GM12878 (cell line): ENCODE measurements around the gene GRAMD1B. TPM values are rescaled to one million over a fixed set of nuclear protein-coding genes. Genes with fewer than 3 reads are reported as not detected.
A peak's percentile ranks its signal among the peaks of the same experiment; 100 is the strongest.

Source experiments
- ATF7 ChIP-seq: fragments of 450-650 bp; IDR thresholded peaks from 2 replicates; pipeline ENCODE4 v1.6.1; 2016; ENCODE audit warnings: low read depth, mild to moderate bottlenecking
- BCL11A ChIP-seq: IDR thresholded peaks from 2 replicates; pipeline ENCODE4 v1.6.1; 2011; ENCODE audit warnings: low read depth, low read length
- BCLAF1 ChIP-seq: fragments of 450-650 bp; IDR thresholded peaks from 2 replicates; pipeline ENCODE4 v1.6.1; 2017; ENCODE audit warnings: antibody characterized with exemption, mild to moderate bottlenecking, moderate library complexity
- E4F1 ChIP-seq: fragments of 450-650 bp; IDR thresholded peaks from 2 replicates; pipeline ENCODE4 v1.6.1; 2018; ENCODE audit warnings: borderline replicate concordance, mild to moderate bottlenecking; ENCODE audit not compliant: partially characterized antibody
- EZH2 ChIP-seq: IDR thresholded peaks from 2 replicates; pipeline ENCODE4 v1.6.1; 2012; ENCODE audit warnings: low read depth, mild to moderate bottlenecking, control low read depth, inconsistent platforms, low read length, borderline replicate concordance; ENCODE audit not compliant: control insufficient read depth
- FOXK2 ChIP-seq: fragments of 450-650 bp; IDR thresholded peaks from 2 replicates; pipeline ENCODE4 v1.6.1; 2017; ENCODE audit warnings: mild to moderate bottlenecking, moderate library complexity
- HDAC6 ChIP-seq: fragments of 200-600 bp; sonication (generic); IDR thresholded peaks from one replicate; pipeline ENCODE4 v1.8.0; 2017; ENCODE audit warnings: antibody characterized with exemption; ENCODE audit not compliant: unreplicated experiment
- HDGF ChIP-seq: fragments of 450-650 bp; IDR thresholded peaks from 2 replicates; pipeline ENCODE4 v1.6.1; 2016; ENCODE audit warnings: antibody characterized with exemption
- JUNB ChIP-seq: IDR thresholded peaks from 2 replicates; pipeline ENCODE4 v1.6.1; 2016; ENCODE audit warnings: antibody characterized with exemption, mild to moderate bottlenecking
- LARP7 ChIP-seq: fragments of 450-650 bp; IDR thresholded peaks from 2 replicates; pipeline ENCODE4 v1.6.1; 2017; ENCODE audit warnings: mild to moderate bottlenecking
- POLR2A ChIP-seq: IDR thresholded peaks from 2 replicates; pipeline ENCODE4 v1.6.1; 2011; ENCODE audit warnings: low read depth, mild to moderate bottlenecking, low read length
- RELB ChIP-seq: fragments of 450-650 bp; IDR thresholded peaks from 2 replicates; pipeline ENCODE4 v1.6.1; 2017; ENCODE audit warnings: low read depth, mild to moderate bottlenecking, moderate library complexity
- SMC3 ChIP-seq: IDR thresholded peaks from 2 replicates; pipeline ENCODE4 v1.6.1; 2011; ENCODE audit warnings: low read length, improper control_type of control experiment, borderline replicate concordance
- SUZ12 ChIP-seq: fragments of 200-600 bp; sonication (generic); IDR thresholded peaks from one replicate; pipeline ENCODE4 v1.6.1; 2018; ENCODE audit warnings: antibody characterized with exemption, mild to moderate bottlenecking; ENCODE audit not compliant: unreplicated experiment
- polyA plus RNA-seq, 11 experiments: library from polyadenylated mRNA; depleted of rRNA in 4 of 11; unstranded in 6 of 11; stranded (reverse) in 5 of 11; fragments of >200 nt; fragmentation: Nextera tagmentation in 4 of 11; fragmentation: Illumina TruSeq in 1 of 11; extraction: Ambion mirVana in 4 of 11; extraction: Trizol in 1 of 11; gene quantifications; 1 replicate in 1 of 11; 2 replicates in 10 of 11; pipeline versions ENCODE4 v1.2.1 to v1.2.3, GENCODE V29; 2011 to 2016; ENCODE audit warnings: inconsistent platforms in 2 of 11, missing spikeins in 2 of 11, low read depth in 1 of 11
- total RNA-seq, 4 experiments: library from RNA; depleted of rRNA in 3 of 4; stranded (reverse); fragments of >200 nt in 3 of 4; fragmentation: Illumina TruSeq in 1 of 4; extraction: Trizol in 1 of 4; gene quantifications; 2 replicates each; pipeline versions ENCODE4 v1.2.1 to v1.2.3, GENCODE V29; 2013 to 2021
- TF ChIP-seq, protein P1 (sequence below): IDR thresholded peaks from 2 replicates; pipeline ENCODE4 v1.6.1; 2012; ENCODE audit warnings: low read depth, low read length, improper control_type of control experiment
- TF ChIP-seq, protein P2 (sequence below), 3 experiments: IDR thresholded peaks in 2 of 3; conservative IDR thresholded peaks in 1 of 3; 2 replicates each; pipeline ENCODE4 v1.5.1; 2011; ENCODE audit warnings: low read depth in 3 of 3, low read length in 3 of 3, mild to moderate bottlenecking in 3 of 3, control low read depth in 2 of 3, moderate library complexity in 2 of 3, inconsistent platforms in 1 of 3, mixed read lengths in 1 of 3; ENCODE audit not compliant: control insufficient read depth in 2 of 3, insufficient read depth in 1 of 3; ENCODE audit errors: extremely low read depth in 1 of 3

GRAMD1B gene
- total and polyA plus RNA-seq, 10 of the 15 experiments (the other 5 are each of a cell fraction or from before 2014, with no cell fraction given), result 1.9 to 49.1 (median 26.9) TPM

DNA sequence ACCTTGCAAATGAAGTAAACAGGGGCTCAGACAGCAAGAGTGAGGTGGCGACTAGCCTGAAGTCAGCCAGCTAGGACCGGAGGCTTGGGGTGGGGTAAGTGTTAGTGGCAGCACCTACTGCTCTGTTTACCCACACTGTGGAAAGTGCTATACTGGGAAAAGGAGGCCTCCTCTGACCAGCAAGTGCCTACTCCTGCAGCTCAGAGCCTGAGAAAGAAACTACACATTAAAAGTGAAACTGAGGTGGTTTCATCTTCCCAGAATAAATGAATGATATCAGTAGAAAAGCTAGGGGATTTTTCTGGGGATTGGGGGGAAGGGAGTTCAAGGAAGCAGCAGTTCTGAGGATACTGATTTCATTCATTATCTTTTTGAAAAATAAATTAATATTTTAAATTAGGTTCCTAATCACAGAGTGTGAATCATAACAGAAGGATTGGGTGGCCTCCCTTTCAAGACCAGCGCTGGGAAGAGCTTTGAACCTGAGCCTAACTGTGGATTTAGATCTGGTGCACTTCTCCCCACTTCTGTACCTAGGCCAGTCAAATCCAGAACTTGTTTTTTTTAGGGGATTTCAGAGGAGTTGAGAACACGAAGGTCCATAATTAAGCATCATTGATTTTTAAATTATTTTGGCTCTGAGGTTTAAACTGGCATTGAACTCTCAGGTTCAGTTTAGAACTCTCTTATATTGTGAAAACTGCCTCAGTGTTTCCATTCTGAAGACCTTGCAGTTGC, 48.1 kb upstream of the GRAMD1B start (continued):
- TF ChIP-seq RELB, result peak; percentile 96
- peak; percentile 60; the same call in 1 of the 2 replicates for TF ChIP-seq ATF7
- no peak for TF ChIP-seq BCLAF1
- TF ChIP-seq JUNB, result peak; percentile 98
- TF ChIP-seq HDAC6, result no peak
- TF ChIP-seq SMC3, result 0 out of 2 replicates have a peak, but pooled peaks have one; percentile 31
- TF ChIP-seq EZH2, result no peak
- TF ChIP-seq, protein P1, sequence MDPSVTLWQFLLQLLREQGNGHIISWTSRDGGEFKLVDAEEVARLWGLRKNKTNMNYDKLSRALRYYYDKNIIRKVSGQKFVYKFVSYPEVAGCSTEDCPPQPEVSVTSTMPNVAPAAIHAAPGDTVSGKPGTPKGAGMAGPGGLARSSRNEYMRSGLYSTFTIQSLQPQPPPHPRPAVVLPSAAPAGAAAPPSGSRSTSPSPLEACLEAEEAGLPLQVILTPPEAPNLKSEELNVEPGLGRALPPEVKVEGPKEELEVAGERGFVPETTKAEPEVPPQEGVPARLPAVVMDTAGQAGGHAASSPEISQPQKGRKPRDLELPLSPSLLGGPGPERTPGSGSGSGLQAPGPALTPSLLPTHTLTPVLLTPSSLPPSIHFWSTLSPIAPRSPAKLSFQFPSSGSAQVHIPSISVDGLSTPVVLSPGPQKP, result no peak
- no peak for TF ChIP-seq FOXK2
- TF ChIP-seq E4F1, result no peak
- peak; percentile 85 for TF ChIP-seq BCL11A
- TF ChIP-seq HDGF, result no peak
- TF ChIP-seq SUZ12, result no peak
- no peak for TF ChIP-seq LARP7
- no peak for TF ChIP-seq POLR2A
- TF ChIP-seq, protein P2, sequence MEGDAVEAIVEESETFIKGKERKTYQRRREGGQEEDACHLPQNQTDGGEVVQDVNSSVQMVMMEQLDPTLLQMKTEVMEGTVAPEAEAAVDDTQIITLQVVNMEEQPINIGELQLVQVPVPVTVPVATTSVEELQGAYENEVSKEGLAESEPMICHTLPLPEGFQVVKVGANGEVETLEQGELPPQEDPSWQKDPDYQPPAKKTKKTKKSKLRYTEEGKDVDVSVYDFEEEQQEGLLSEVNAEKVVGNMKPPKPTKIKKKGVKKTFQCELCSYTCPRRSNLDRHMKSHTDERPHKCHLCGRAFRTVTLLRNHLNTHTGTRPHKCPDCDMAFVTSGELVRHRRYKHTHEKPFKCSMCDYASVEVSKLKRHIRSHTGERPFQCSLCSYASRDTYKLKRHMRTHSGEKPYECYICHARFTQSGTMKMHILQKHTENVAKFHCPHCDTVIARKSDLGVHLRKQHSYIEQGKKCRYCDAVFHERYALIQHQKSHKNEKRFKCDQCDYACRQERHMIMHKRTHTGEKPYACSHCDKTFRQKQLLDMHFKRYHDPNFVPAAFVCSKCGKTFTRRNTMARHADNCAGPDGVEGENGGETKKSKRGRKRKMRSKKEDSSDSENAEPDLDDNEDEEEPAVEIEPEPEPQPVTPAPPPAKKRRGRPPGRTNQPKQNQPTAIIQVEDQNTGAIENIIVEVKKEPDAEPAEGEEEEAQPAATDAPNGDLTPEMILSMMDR (IDR thresholded peaks at IDR 0.05 in 2 of 3, conservative IDR thresholded peaks at IDR 0.05 in 1 of 3; ENCODE audit: control insufficient read depth in 2 of 3, extremely low read depth in 1 of 3, insufficient read depth in 1 of 3, low read depth in 3 of 3, low read length in 3 of 3), result no peak
